H1 (cell line): ENCODE data around the gene FOXD2. TPM values are rescaled to one million over a fixed set of nuclear protein-coding genes. Genes with fewer than 3 reads are reported as not detected.

Experiments used
- SP4 ChIP-seq: IDR thresholded peaks from 2 replicates; pipeline ENCODE4 v1.6.1; 2012; ENCODE audit warnings: low read length, inconsistent platforms
- polyA plus RNA-seq, 7 experiments: library from polyadenylated mRNA; depleted of rRNA in 3 of 7; stranded (reverse) in 5 of 7; unstranded in 2 of 7; fragments of >200 nt in 5 of 7; fragments of 200-250 nt in 2 of 7; gene quantifications; 1 replicate in 5 of 7; 2 replicates in 1 of 7; 4 replicates in 1 of 7; pipeline versions ENCODE4 v1.2.1 to v1.2.3, GENCODE V29; 2011 to 2013; ENCODE audit warnings: missing spikeins in 2 of 7, mixed read lengths in 2 of 7
- total RNA-seq: library from RNA; stranded (reverse); fragmentation: NEBNext Ultra II Directional; extraction: Animal tissue kit (Norgen Biotek cat#: 25700); gene quantifications from 2 replicates; pipeline ENCODE4 v1.2.1, GENCODE V29; 2021
- TF ChIP-seq, protein P1 (sequence below): IDR thresholded peaks from 2 replicates; pipeline ENCODE4 v1.6.1; 2011; ENCODE audit warnings: low read depth, mild to moderate bottlenecking, low read length; ENCODE audit not compliant: insufficient read depth

The FOXD2 gene
- total and polyA plus RNA-seq, 2 of the 8 experiments (the other 6 are each of a cell fraction or from before 2014, with no cell fraction given), result not detected

DNA sequence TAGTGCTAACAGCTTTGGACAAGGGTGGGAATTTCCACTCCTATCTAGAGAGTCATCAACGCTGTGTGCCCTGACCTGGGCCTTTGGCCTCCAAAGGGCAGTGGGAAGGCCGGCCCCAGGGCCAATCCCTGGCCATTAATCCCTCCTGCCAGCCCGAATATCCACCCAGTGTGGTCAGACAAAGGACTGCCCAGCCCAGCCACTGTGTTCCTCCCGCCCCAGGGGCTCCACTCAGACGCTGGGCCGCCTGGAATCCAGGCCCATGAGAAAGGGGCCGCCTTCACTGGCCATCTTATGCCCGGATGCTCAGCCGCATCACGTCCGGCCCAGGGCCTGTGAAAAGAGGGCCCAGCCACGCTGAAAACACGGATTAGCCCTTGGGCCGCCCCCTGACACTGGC lies 25.4 kb upstream of the FOXD2 start (continued):
- TF ChIP-seq, protein P1, sequence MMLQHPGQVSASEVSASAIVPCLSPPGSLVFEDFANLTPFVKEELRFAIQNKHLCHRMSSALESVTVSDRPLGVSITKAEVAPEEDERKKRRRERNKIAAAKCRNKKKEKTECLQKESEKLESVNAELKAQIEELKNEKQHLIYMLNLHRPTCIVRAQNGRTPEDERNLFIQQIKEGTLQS, result no peak
- no peak for TF ChIP-seq SP4
